Stimulated activated naive CD8-positive, alpha-beta T cell treated with anti-CD3 and anti-CD28 coated beads, Interleukin-15, amount 100 ng/mL, for 72 hours (primary cell): Measurements from ENCODE around the gene CDH22.

Source experiments
- ATAC-seq: fragments of 150-1000 bp; cut with Tn5 transposase; 2 replicates; pipeline ENCODE4 v1.10.0; 2021; ENCODE audit warnings: mild to moderate bottlenecking, moderate library complexity
- DNase-seq, 2 donors: peaks; one replicate each; pipeline ENCODE4 v3.0.0; 2021 to 2022
- H3K27ac Mint-ChIP-seq, 2 donors: one replicate each; pipeline ENCODE4 v1.8.0; 2022; ENCODE audit warnings: mild to moderate bottlenecking in 2 of 2, mixed read lengths in 2 of 2, moderate library complexity in 2 of 2
- H3K27me3 Mint-ChIP-seq: one replicate; pipeline ENCODE4 v1.8.0; 2022; ENCODE audit warnings: mixed read lengths
- H3K4me1 Mint-ChIP-seq: one replicate; pipeline ENCODE4 v1.8.0; 2022; ENCODE audit warnings: mild to moderate bottlenecking, mixed read lengths
- H3K4me3 Mint-ChIP-seq, 2 donors: one replicate each; pipeline ENCODE4 v1.8.0; 2022; ENCODE audit warnings: mild to moderate bottlenecking in 2 of 2, mixed read lengths in 2 of 2, moderate library complexity in 1 of 2
- H3K9me3 Mint-ChIP-seq, 2 donors: one replicate each; pipeline ENCODE4 v1.8.0; 2022; ENCODE audit warnings: mixed read lengths in 2 of 2

Gene CDH22

DNA sequence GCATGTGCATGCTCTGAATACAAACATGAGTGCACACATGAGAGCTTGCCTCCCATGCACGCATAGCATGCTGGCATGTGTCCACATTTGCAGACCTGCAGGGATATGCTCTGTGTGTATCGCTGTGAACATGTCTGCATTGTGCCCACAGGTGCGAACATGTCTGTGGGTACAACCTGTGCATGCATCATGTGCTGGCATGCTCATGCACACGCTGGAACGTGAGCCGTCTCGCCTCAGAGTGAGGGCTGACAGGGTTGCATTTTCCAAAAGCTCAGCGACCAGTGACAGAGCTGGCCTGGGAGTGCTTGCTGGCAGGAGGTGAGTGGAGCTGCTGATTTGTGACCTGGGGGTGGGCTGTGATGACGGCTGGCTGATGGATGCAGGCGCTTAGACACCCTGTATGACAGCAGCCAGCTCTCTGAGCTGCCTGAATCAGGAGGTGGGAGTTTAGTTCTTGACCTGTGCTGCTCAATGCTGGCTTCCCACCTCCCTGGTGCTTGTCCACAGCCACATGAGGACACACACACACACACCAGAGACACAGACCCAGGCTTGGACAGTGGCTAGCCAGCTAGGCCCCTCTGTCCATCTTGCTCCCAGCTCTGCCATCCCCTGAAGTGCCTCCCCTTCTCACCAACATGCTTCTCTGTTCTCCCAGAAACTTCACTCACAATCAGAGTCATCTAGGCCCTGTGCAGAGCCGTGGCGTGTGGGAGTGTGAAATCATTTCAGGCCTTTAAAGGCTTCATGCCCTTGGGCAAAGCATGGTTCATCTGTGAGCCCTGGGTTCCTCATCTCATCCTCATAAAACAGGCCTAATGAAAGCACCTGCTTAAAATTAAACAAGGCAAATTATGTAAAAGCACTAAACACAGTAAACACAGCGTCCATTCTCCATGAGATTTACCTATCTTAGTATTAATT is 138.8 kb downstream of the CDH22 start:
- Mint-ChIP-seq H3K9me3 (no peaks in the 10 kb centered on the region), H3K4me1 (no peaks in the 10 kb centered on the region), H3K27me3 (peaks cover 60% of the 10 kb centered on the region), H3K27ac (no peak overlapping the region), H3K4me3 (no peak overlapping the region)
- DNase-seq (no peak), ATAC-seq (no peak)

DNA sequence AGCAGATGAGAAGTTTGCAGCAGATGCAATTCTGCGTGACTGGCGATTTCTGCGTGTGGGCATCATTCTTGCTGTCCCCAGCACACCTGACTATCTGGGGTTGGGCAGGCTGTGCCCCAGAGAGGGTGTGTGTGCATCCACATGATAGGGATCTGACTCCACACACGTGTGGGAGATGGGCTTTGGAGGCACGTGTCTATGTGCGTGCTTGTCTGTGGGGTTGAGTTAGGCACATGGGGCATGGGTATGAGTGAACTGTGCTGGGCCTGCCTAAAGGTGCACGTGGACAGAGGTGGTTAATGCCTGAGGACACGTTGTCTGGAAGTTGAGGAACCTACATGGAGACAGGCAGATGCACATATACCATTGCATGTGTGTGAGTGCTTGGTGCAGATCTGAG is 139.9 kb downstream of the CDH22 start:
- Mint-ChIP-seq H3K4me1 (no peaks in the 10 kb centered on the region), H3K4me3 (no peak overlapping the region), H3K9me3 (no peaks in the 10 kb centered on the region), H3K27me3 (peaks cover 59% of the 10 kb centered on the region), H3K27ac (no peak overlapping the region)
- ATAC-seq (no peak), DNase-seq (no peak)

DNA sequence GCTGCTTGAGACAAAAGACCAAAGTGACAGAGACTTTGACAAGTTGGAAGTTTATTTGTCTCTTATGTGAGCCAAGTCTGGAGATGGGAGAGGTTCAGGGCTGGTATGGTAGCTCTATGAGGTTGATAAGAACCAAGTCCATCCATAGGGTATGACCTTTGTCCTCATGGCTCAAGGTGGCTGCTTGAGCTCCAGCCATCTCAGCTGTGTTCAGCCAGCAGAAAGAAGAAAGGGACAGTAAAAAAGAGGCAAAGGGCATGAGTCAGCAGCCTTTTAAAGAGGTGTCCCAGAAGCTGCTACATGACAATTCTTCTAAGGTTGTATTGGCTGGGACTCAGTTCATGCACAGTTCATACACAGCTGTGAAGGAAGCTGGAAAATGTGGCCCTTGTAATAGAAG is 141.2 kb downstream of the CDH22 start:
- no peaks in the 10 kb centered on the region for H3K9me3 Mint-ChIP-seq
- no peak for ATAC-seq

DNA sequence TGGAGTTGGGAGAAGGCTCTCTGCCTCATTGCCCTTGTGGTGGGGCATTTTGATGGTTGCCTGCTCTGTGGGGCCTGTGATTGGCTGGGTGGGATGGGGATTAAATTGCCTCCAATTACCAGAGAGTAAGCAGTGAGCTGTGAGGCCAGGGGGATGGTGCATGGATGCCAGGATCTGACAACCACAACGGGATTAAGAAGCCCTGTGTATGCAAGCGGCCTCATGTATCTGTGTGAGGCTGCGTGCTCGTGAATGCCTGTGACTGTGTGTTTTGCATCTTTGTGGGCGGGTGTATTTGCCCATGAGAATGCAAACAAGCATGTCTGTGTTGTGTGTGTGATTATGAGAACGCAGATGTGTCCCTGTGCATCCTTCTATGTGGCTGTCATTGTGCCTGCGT is 144.0 kb downstream of the CDH22 start:
- H3K27me3 Mint-ChIP-seq = peaks cover 27% of the 10 kb centered on the region
- H3K9me3 Mint-ChIP-seq = no peaks in the 10 kb centered on the region
- ATAC-seq = no peak
- no peak overlapping the region for H3K4me3 Mint-ChIP-seq
- no peaks in the 10 kb centered on the region for H3K4me1 Mint-ChIP-seq
- DNase-seq = no peak
- H3K27ac Mint-ChIP-seq = no peak overlapping the region

More for the DNA sequence above, 141.2 kb downstream of the CDH22 start:
- no peak overlapping the region for H3K27ac Mint-ChIP-seq
- peaks cover 46% of the 10 kb centered on the region for H3K27me3 Mint-ChIP-seq
- no peak overlapping the region for H3K4me3 Mint-ChIP-seq
- no peaks in the 10 kb centered on the region for H3K4me1 Mint-ChIP-seq
- no peak for DNase-seq

DNA sequence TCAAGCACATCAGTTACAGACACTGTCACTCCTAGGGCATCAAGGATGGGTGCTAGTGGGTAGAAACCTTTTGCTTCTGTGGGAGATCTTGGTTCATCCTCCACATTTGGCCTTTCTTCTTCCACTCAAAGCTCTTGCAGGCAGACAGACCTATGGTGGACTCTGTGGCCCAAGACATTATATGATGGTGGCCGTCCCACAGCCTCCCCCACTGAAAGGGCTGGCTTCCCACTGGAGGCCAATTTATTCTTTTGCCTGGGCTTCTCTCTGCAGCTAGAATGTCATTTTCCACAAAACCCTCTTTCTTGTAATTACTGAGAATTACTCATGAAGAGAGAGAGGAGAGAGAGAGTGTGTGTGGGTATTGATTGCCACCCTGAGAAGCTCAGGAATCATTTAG is 146.4 kb downstream of the CDH22 start:
- ATAC-seq (no peak), DNase-seq (no peak)
- H3K27ac Mint-ChIP-seq = no peak overlapping the region
- H3K27me3 Mint-ChIP-seq = peaks cover 27% of the 10 kb centered on the region
- no peak overlapping the region for H3K4me3 Mint-ChIP-seq
- no peaks in the 10 kb centered on the region for H3K4me1 Mint-ChIP-seq
- H3K9me3 Mint-ChIP-seq = no peaks in the 10 kb centered on the region

DNA sequence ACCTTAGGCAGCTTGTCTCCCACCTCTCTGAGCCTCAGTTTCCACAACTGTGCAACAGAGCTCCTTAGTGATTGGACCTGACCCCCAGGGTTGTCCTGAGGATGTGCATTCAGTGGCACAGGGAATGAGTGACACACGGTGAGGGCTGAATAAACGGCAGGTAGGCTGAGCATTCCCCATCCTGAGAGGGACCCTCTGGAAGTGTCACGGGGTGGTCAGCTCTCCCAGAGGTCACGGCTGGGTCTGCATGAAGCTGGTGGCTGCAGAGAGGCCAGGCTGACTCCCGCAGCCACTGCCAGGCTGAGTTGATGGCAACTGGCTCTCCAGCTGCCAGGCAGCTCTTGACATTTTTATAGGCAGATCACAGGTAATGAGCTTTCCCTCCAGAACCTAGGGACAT is 147.6 kb downstream of the CDH22 start:
- Mint-ChIP-seq H3K27me3 (peaks cover 14% of the 10 kb centered on the region), H3K27ac (no peak overlapping the region), H3K4me1 (no peaks in the 10 kb centered on the region), H3K4me3 (no peak overlapping the region), H3K9me3 (no peaks in the 10 kb centered on the region)
- ATAC-seq (no peak), DNase-seq (no peak)

DNA sequence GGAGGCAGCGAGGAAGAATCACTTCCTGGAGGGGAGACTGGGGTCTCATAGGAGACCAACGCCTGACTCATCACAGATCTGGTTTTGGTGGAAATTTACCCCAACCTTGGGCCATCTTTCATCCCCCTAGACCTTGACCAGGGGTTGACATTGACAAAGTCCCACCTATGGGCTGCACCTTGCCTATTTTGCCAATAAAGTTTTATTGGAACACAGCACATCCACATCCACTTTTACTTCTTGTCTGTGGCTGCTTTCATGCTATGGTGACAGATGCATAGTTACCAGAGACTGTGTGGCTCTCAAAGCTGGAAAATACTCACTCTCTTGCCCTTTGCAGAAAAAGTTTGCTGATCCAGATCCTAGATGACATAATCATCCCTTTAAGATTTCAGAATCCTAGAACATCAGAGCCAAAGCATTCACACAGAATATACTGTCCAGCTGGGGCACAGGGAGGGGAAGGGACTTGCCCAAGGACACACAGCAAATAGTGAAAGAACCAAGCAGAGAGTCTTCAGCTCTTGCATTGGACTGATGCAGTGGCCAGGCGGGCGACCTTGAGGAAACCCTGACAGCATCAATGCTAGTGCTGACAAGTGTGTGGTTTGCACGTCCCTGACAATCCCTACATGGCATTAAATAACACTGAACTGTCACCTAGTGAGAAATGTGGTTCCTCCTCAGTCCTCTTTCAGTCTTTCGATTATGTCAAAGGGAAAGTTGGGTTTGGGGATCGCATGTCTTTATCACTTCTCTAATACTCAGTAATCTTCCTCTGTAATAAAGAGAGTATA is 149.0 kb downstream of the CDH22 start:
- Mint-ChIP-seq H3K4me3 (no peak overlapping the region), H3K9me3 (no peaks in the 10 kb centered on the region), H3K4me1 (no peaks in the 10 kb centered on the region), H3K27me3 (peaks cover 8% of the 10 kb centered on the region), H3K27ac (no peak overlapping the region)
- DNase-seq (no peak), ATAC-seq (peak; percentile 33)

DNA sequence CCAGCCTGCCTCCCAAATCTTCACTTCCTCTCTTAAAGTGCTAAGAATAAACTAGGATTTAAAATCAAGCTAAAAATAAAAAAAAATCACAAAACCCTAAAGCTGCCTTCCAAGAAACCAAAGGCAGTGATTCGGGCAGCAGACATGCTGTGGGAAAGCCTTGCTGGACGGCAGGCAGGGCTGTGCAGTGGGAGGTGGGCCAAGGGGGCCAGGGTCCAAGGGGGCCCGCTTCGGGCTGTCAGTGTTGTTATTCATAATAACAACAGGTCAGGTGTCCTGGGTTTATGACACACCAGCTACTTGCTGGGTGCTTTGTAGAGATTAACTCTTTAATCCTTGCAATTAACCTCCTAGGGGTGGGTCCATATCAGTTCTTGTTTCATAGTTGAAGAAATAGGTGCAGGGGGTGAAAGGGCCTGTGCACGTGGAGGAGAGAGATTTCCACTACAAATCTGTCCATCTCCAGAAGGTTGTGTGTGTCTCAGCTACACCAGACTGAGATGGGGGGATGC is 149.8 kb downstream of the CDH22 start:
- Mint-ChIP-seq H3K27ac (no peak overlapping the region), H3K27me3 (peaks cover under 1% of the 10 kb centered on the region), H3K4me1 (no peaks in the 10 kb centered on the region), H3K4me3 (no peak overlapping the region), H3K9me3 (no peaks in the 10 kb centered on the region)
- DNase-seq = no peak
- ATAC-seq = no peak

DNA sequence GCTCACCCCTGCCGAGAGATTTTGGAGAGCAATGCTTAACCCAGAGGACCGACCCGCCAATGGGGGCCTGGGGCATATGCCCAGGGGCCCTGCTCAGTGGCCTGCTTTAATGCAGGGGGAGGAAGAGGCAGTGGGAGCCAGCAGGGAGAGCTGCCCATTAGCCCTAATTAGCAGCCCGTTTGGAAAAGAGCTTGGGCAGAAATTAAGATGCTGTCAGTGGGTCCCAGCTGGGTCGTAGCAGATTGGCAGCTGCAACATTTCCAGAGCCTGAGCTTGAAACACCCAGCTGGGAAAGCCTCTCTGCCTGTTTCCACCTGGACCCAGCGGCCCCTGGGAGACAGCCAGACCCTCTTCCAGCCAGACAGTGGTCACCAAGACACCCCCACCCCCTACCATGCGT is 150.7 kb downstream of the CDH22 start:
- no peaks in the 10 kb centered on the region for H3K4me1 Mint-ChIP-seq
- H3K27me3 Mint-ChIP-seq = no peaks in the 10 kb centered on the region
- ATAC-seq = no peak
- no peak for DNase-seq
- no peak overlapping the region for H3K4me3 Mint-ChIP-seq
- H3K27ac Mint-ChIP-seq = no peak overlapping the region
- no peaks in the 10 kb centered on the region for H3K9me3 Mint-ChIP-seq

DNA sequence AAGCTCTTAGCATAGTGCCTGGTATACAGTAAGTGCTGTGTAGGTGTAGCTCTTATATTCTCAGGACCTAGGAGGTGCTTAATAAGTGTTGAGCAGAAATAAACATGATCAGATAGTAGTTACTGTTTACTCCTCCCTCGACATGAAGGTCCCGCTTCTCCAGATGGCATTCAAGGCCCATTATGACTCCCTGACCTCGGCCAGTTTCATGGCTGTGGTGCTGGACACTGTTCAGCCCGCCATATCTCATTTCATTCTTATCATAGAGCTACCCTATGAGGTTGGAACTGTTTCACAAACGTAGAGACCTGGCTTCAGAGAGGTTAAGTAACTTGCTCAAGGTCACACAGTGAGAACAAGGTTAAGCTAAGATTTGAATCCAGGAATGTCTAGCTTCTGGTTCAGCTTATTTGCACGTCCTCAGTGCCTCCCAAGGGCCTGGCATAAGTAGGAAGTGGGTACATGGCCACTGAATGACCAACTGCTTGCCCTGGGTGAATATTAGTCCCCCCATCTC is 151.2 kb downstream of the CDH22 start:
- Mint-ChIP-seq H3K27ac (no peak overlapping the region), H3K27me3 (no peaks in the 10 kb centered on the region), H3K4me1 (no peaks in the 10 kb centered on the region), H3K4me3 (no peak overlapping the region), H3K9me3 (no peaks in the 10 kb centered on the region)
- DNase-seq = no peak
- ATAC-seq = no peak

DNA sequence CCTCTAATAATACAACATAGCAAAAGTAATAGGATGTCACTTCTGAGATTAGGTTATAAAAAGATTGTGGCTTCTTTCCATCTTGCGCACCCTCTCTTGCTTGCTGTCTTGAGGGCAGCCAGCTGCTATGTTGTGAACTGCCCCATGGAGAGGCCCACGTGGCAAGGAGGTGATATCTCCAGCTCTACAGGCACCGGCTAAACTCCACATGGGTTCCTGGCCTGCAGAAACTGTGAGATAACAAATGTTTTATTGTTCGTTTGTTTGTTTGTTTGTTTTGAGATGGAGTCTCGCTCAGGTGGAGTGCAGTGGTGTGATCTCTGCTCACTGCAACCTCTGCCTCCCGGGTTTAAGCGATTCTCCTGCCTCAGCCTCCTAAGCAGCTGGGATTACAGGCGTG is 152.2 kb downstream of the CDH22 start:
- Mint-ChIP-seq H3K27ac (no peak overlapping the region), H3K4me3 (no peak overlapping the region), H3K27me3 (no peaks in the 10 kb centered on the region), H3K4me1 (no peaks in the 10 kb centered on the region), H3K9me3 (no peaks in the 10 kb centered on the region)
- no peak for DNase-seq
- no peak for ATAC-seq

DNA sequence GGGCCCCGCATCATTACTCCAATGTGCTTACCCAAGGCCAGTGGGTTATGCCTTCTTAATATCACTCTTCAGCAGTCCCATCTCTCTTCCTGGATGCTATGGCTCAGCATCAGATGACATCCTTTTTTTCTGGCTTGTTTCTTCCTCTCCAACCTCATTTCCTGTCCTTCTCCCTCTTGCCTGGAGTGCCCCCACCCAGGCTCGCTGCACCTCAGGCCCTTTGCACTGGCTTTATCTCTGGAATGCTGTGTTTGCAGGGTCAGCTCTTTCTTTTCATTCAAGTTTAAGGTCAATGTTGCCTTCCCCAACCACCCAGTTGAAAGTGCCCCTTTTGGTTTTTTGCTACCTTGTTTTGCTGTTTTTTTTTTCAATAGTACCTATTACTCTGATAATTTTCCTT is 153.5 kb downstream of the CDH22 start:
- H3K27ac Mint-ChIP-seq = no peak overlapping the region
- H3K4me1 Mint-ChIP-seq = no peaks in the 10 kb centered on the region
- ATAC-seq (no peak), DNase-seq (no peak)
- H3K9me3 Mint-ChIP-seq = no peaks in the 10 kb centered on the region
- no peak overlapping the region for H3K4me3 Mint-ChIP-seq
- H3K27me3 Mint-ChIP-seq = no peaks in the 10 kb centered on the region

DNA sequence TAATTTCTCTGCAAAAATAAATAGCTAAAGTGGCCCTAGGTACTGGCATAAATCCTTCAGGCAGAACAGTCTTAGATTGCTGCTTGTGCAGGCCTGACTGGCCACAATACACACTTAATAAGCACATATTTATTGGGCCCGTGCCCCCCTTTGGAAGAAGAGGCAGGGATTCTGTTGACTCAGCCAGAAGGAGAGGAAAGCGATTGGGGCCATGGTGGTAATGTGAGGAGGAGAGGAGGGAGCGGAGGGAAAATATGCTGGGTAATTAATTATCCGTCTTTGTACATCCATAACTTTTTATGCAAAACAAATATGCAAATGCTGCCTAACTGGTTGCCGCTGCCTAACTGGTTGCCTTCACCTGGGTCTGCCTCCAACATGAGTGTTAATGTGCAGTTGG is 154.0 kb downstream of the CDH22 start:
- no peak overlapping the region for H3K4me3 Mint-ChIP-seq
- DNase-seq (no peak), ATAC-seq (no peak)
- H3K9me3 Mint-ChIP-seq = no peaks in the 10 kb centered on the region
- no peaks in the 10 kb centered on the region for H3K4me1 Mint-ChIP-seq
- no peak overlapping the region for H3K27ac Mint-ChIP-seq
- H3K27me3 Mint-ChIP-seq = no peaks in the 10 kb centered on the region

DNA sequence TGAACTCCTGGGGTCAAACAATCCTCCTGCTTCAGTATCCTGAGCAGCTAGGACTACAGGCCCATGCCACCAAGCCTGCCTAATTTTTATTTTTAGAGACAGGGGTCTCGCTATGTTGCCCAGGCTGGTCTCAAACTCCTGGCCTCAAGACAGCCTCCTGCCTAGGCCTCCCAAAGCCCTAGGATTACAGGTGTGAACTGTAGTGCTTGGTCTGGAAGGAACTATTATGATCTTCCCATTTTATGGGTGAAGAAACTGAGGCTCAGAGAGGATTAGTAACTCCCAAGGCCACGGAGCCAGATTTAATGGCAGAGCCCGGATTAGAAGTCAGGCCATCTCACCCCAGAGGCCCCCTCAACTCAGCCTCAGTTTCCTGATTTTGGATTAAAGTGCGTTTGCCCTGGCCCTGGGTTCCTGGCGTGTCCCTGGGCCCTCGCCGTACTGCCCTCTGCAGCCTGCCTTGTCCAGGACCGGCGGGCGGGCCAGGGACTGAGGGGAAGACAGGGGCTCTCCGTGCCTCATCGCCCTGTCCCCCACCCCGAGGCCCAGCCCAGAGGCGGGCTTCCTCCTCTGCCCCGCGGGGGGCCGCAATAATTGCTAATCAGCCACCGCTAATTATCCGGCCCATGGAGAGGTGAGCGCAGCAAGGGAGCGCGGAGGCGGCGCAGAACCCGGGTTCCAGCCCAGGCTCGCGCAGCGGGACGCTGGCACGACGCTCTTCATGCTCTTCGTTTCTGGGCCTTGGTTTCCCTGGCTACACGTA is 155.3 kb downstream of the CDH22 start:
- Mint-ChIP-seq H3K27ac (no peak overlapping the region), H3K9me3 (no peaks in the 10 kb centered on the region), H3K4me3 (no peak overlapping the region), H3K4me1 (no peaks in the 10 kb centered on the region), H3K27me3 (no peaks in the 10 kb centered on the region)
- DNase-seq (no peak), ATAC-seq (no peak)

DNA sequence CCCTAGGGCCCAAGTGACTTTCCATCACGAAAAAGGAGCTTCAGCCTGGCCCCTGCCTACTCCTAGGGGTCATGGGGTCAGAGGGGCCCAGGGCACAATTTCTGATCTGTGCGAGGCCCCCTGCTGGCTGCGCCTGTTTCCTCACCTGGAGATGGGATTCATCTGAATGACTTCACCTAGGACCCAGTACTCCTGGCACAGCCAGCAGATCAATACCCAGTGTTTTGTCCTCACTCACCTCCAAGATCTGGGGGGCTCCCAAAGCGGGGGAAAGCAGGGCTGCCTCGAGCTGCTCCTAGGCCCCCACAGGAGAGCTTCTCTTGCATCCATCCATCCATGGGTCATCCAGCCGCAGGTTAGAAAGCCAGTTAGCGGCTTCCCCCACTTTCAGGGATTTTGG is 156.4 kb downstream of the CDH22 start:
- Mint-ChIP-seq H3K4me3 (no peak overlapping the region), H3K27me3 (no peaks in the 10 kb centered on the region), H3K27ac (no peak overlapping the region), H3K4me1 (no peaks in the 10 kb centered on the region), H3K9me3 (no peaks in the 10 kb centered on the region)
- DNase-seq (peak in 1 of 2 donors; percentile 25), ATAC-seq (no peak)
